Globus pallidus (tissue), 1 donor: Measurements from ENCODE around the gene LIME1.
"Not testable (repeated sequence)": the region's sequence is repeated elsewhere in the genome, so short reads cannot be mapped to it uniquely, and the experiment has no call there.

Experiments
- DNase-seq: peaks from one replicate; pipeline ENCODE4 v3.0.0-alpha.2; 2015; ENCODE audit warnings: low spot score

Gene LIME1

GRCh38 chr20:63773571-63774241 lies 37.2 kb downstream of the LIME1 start:
- no peak for DNase-seq

DNA sequence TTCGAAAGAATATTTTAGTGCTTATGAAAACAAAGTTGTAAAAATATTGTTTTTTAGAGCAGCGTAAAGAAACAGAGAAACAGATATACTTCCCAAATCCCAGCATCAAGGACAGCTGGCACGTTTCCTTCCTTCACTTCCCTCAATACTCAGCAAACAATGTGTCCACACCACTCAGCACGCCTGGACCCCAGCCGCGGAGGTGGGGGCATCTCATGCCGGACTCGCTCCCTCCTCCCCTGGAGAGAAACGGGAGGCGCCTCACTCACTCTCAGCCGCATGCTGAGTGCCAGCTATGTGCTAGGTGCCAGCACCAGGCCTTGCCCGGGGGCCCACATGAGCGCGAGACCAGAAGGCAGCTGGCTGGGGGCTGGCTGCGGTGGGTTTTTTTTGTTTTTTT lies 37.8 kb downstream of the LIME1 start:
- DNase-seq: no peak

- DNase-seq: peak; percentile 14
Measured at GRCh38 chr20:63775096-63775978, 38.9 kb downstream of the LIME1 start.

GRCh38 chr20:63776875-63777274 lies 40.4 kb downstream of the LIME1 start:
- not testable (repeated sequence) for DNase-seq

DNA sequence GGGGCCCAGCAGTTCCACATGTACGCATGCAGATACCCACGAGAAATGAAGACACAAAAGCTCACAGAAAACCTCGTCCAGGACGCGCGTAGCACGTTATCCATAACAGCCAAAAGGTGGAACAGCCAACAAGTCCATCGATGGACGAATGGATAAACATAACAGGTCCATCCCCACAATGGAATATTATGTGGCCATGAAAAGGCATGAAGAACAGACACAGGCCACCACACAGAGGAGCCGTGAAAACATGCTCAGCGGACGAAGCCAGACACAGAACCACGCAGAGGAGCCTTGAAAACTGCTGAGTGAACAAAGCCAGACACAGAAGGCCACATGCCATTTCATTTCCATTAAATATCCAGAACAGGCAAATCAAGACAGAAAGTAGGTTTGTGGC lies 41.1 kb downstream of the LIME1 start:
- no peak for DNase-seq

DNA sequence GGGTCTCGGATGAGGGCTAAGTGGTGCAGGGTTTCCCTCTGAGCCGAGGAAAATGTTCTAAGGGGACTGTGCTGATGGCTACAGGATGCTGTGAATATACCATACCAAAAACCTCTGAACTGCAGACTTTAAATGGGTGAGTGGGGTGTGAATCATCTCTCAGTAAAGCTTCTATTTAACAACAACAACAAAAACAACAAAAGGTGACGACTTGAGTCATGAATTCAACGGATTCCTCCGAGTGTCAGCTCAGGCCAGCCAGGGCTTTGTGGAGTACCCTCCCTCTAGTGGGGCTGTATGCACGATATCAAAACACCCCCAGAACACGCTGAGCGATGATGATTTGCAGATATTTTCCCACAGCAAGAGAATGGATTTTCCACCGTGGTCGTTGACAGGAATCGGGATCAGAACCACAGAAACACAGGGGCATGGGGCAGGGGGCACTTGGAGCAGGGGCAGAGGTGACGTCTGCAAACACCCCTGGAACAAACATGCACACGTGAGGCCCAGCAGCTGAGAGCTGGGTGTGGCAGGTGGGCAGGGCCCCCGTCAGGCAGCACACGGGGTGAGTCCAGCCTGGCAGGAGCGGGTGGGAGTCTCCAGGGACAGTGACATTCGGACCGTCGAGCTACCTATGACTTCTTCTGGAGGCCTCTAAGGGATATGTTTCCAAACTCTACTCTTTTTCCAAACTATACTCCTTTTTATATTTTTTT lies 41.7 kb downstream of the LIME1 start:
- DNase-seq: no peak

- no peak for DNase-seq
Measured at GRCh38 chr20:63778857-63779256, 42.4 kb downstream of the LIME1 start.

GRCh38 chr20:63781181-63781580 lies 44.7 kb downstream of the LIME1 start:
- DNase-seq: no peak

DNA sequence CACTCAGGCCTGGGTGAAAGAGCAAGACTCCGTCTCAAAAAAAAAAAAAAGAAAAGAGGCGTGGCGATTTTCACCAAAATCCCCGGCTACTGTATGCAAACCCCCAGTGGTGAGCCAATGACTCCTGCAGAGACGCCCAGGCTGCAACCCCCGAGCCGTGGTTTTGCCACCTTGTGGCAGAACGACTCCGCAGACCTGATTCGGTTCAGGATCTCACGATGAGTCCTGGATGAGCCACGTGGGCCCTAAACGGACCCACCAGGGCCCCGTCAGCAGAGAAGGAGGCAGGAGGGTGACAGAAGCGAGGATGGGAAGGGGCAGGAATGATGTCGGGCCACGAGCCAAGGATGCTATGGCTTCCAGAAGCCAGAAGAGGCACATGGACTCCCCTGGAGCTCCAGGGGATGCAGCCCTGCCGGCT lies 45.6 kb downstream of the LIME1 start:
- DNase-seq: no peak

DNA sequence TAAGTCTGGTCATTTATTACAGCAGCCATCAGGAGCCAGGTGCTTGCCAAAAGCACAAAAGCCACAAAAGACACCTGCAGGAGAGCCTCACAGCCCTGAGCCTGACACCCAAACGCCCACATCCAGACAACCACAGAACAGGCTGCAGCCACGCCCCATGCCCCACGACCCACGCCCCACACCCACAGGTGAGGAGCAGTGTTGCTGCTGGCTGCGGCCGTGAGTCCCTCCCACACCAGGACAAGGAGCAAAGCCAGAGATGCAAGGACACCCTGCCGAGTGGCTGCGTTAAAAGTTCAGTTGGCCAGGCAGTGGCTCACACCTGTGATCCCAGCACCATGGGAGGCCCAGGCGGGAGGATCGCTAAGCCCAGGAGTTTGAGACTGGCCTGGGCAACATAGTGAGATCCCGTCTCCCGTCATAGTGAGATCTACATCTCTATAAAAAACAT lies 46.1 kb downstream of the LIME1 start:
- no peak for DNase-seq

GRCh38 chr20:63783970-63784369 lies 47.5 kb downstream of the LIME1 start:
- DNase-seq: no peak

DNA sequence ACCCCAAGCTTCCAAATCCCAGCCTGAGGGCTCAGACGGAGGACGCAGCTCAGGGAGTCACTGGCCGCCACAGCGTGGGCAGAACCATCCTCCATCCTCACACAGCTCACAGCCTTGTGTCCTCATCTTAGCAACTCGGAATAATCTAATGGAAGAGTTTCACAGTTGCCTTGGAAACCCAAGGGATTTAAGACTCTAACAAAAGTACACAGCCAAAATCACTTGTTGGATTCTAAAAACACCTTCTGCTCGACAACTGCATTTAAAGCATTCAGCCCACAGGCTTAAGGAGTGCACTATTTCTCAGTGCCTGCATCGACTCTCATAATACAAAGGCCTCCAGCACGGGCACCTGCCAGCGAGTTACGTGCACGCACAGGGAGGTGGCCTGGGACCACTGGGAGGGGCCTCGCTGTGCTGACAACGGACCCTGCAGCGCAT lies 49.2 kb downstream of the LIME1 start:
- DNase-seq: no peak

- no peak for DNase-seq
Measured at GRCh38 chr20:63787302-63787701, 50.8 kb downstream of the LIME1 start.

GRCh38 chr20:63787749-63788148 lies 51.3 kb downstream of the LIME1 start:
- no peak for DNase-seq
